CD4-positive, alpha-beta T cell (primary cell): ENCODE results near the gene RHOC. TPM values are rescaled to one million over a fixed set of nuclear protein-coding genes. Genes with fewer than 3 reads are reported as not detected.

Source experiments
- ATAC-seq: fragments of 200-7000 bp; cut with Tn5 transposase; one replicate; pipeline ENCODE4 v1.10.0; 2022; ENCODE audit warnings: mild to moderate bottlenecking; ENCODE audit not compliant: poor library complexity
- CTCF ChIA-PET: fragments of 350-600 bp; sonication (Branson Sonifier 250); formaldehyde crosslinking; loops from one replicate; lab custom pipeline; 2021; ENCODE audit warnings: antibody characterized with exemption, inconsistent platforms; lab: Charles Lee
- POLR2A ChIA-PET: fragments of 350-600 bp; sonication (Branson Sonifier 250); formaldehyde crosslinking; loops from one replicate; lab custom pipeline; 2021; ENCODE audit warnings: antibody characterized with exemption, inconsistent platforms; lab: Charles Lee
- DNase-seq, 14 experiments: peaks; one replicate each; pipeline ENCODE4 v3.0.0-alpha.2; 2013 to 2020; ENCODE audit warnings: mixed read lengths in 2 of 14
- H3K27ac ChIP-seq, 2 donors: one replicate each; pipeline versions ENCODE4 v1.5.1 to v1.7.0; 2013; ENCODE audit warnings: low read length in 2 of 2, low read depth in 1 of 2, mild to moderate bottlenecking in 1 of 2
- H3K27me3 ChIP-seq, 2 experiments: 1 replicate in 1 of 2; 2 replicates in 1 of 2; pipeline versions ENCODE4 v1.6.1 to v1.7.0; 2013; ENCODE audit warnings: low read length in 2 of 2, control low read depth in 1 of 2, mild to moderate bottlenecking in 1 of 2, moderate library complexity in 1 of 2; ENCODE audit not compliant: insufficient read depth in 2 of 2, control insufficient read depth in 1 of 2
- H3K36me3 ChIP-seq: one replicate; pipeline ENCODE4 v1.6.1; 2013; ENCODE audit warnings: low read length, control low read depth; ENCODE audit not compliant: insufficient read depth
- H3K4me1 ChIP-seq: one replicate; pipeline ENCODE4 v1.6.1; 2013; ENCODE audit warnings: low read length, control low read depth; ENCODE audit not compliant: insufficient read depth
- H3K4me3 ChIP-seq: one replicate; pipeline ENCODE4 v1.5.1; 2013; ENCODE audit warnings: mild to moderate bottlenecking, low read length, moderate library complexity
- H3K9me3 ChIP-seq, 2 experiments: 1 replicate in 1 of 2; 2 replicates in 1 of 2; pipeline versions ENCODE4 v1.6.1 to v1.7.0; 2013; ENCODE audit warnings: low read length in 2 of 2, mild to moderate bottlenecking in 2 of 2, control low read depth in 1 of 2, moderate library complexity in 1 of 2; ENCODE audit not compliant: control insufficient read depth in 1 of 2, insufficient read depth in 1 of 2
- H3K27ac Mint-ChIP-seq: one replicate; pipeline ENCODE4 v1.8.0; 2020; ENCODE audit warnings: mixed read lengths
- H3K27me3 Mint-ChIP-seq: one replicate; pipeline ENCODE4 v1.8.0; 2021; ENCODE audit warnings: mixed read lengths
- H3K36me3 Mint-ChIP-seq: one replicate; pipeline ENCODE4 v1.8.0; 2021; ENCODE audit warnings: low read depth, mixed read lengths
- H3K4me1 Mint-ChIP-seq: one replicate; pipeline ENCODE4 v1.8.0; 2021; ENCODE audit warnings: low read depth, mixed read lengths
- H3K4me3 Mint-ChIP-seq: one replicate; pipeline ENCODE4 v1.8.0; 2020; ENCODE audit warnings: mild to moderate bottlenecking, mixed read lengths
- H3K9me3 Mint-ChIP-seq: one replicate; pipeline ENCODE4 v1.8.0; 2020; ENCODE audit warnings: mixed read lengths
- intact Hi-C, 2 experiments: fragments of 100-400 bp; cut with DNase I in 1 of 2; cut with micrococcal nuclease in 1 of 2; formaldehyde crosslinking; loops; one replicate each; pipeline versions ENCODE4 v1.15.1 to v1.9.0; 2023 to 2025; cut with DNase I, micrococcal nuclease
- total RNA-seq, 174 experiments: library from RNA in 2 of 174; stranded (reverse) in 2 of 174; gene quantifications; one replicate each; pipeline ENCODE4 v1.2.3 and lab custom pipeline; 2021 to 2026
- TF ChIP-seq, protein P1 (sequence below): fragments of 200-600 bp; IDR thresholded peaks from one replicate; pipeline ENCODE4 v1.8.0; 2022; ENCODE audit warnings: antibody characterized with exemption, mild to moderate bottlenecking

Gene RHOC
- total RNA-seq, 2 experiments from 2014 or later, result 11.9 to 12.7 TPM

DNA sequence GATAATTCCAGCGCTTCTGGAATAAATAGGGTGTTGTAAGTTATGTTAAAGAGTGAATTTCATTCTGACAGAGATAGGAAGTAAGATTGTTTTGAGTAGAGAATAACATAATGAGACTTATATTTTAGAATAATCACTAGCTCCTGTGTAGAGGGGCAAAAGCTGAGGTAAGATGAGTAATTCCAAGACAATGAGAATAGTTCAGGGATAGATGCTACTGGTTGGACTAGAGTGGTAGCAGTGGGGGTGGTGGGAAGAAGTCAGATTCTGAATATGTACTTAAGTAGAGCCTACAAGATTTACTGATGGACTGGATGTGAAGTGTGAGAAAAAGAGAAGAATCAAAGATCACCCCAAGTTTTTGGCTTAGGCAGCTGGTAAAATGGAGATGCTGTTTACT is 55.7 kb downstream of the RHOC start:
- DNase-seq (no peak), ATAC-seq (no peak)
- no peak overlapping the region for H3K27ac Mint-ChIP-seq
- intact Hi-C loops, result no loop called here
- POLR2A ChIA-PET, result interaction anchor here (1.4 to 1.6 kb wide), 3 partner anchors 23 to 54 kb away, joined by 3 to 5 read pairs (median 4); no protein-coding TSS in a partner anchor
- peaks cover 85% of the 10 kb centered on the region for H3K36me3 ChIP-seq
- no peaks in the 10 kb centered on the region for H3K27me3 Mint-ChIP-seq
- TF ChIP-seq, protein P1, sequence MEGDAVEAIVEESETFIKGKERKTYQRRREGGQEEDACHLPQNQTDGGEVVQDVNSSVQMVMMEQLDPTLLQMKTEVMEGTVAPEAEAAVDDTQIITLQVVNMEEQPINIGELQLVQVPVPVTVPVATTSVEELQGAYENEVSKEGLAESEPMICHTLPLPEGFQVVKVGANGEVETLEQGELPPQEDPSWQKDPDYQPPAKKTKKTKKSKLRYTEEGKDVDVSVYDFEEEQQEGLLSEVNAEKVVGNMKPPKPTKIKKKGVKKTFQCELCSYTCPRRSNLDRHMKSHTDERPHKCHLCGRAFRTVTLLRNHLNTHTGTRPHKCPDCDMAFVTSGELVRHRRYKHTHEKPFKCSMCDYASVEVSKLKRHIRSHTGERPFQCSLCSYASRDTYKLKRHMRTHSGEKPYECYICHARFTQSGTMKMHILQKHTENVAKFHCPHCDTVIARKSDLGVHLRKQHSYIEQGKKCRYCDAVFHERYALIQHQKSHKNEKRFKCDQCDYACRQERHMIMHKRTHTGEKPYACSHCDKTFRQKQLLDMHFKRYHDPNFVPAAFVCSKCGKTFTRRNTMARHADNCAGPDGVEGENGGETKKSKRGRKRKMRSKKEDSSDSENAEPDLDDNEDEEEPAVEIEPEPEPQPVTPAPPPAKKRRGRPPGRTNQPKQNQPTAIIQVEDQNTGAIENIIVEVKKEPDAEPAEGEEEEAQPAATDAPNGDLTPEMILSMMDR, result no peak
- CTCF ChIA-PET, result interaction anchor here (0.8 to 1.3 kb wide), 5 partner anchors 13 to 149 kb away, joined by 3 read pairs; no protein-coding TSS in a partner anchor
- peaks cover 75% of the 10 kb centered on the region for H3K36me3 Mint-ChIP-seq
- no peak overlapping the region for H3K4me3 ChIP-seq
- no peaks in the 10 kb centered on the region for H3K27me3 ChIP-seq
- H3K9me3 ChIP-seq, result no peaks in the 10 kb centered on the region
- peaks cover 24% of the 10 kb centered on the region for H3K4me1 Mint-ChIP-seq
- H3K4me3 Mint-ChIP-seq, result no peak overlapping the region
- peaks cover 2% of the 10 kb centered on the region for H3K4me1 ChIP-seq
- no peak overlapping the region for H3K27ac ChIP-seq
- H3K9me3 Mint-ChIP-seq, result no peaks in the 10 kb centered on the region

Other genes with a start within 250 kb of the RHOC start
- gene WNT2B, start 198.2 kb downstream of the RHOC start, total RNA-seq, result under 1 TPM; 0.33 to 0.67 TPM
- gene ST7L, start 88.0 kb downstream of the RHOC start, total RNA-seq, result 10 to 100 TPM; 25.5 to 29.8 TPM
- gene CAPZA1, start 87.3 kb downstream of the RHOC start, total RNA-seq, result 100 to 1,000 TPM; 166 to 179 TPM
- 10 to 100 TPM; 80.6 to 89.3 TPM for gene MOV10, start 32.5 kb downstream of the RHOC start, total RNA-seq
- under 1 TPM; 0.39 to 0.49 TPM for gene PPM1J, start 8.2 kb upstream of the RHOC start, total RNA-seq
- 10 to 100 TPM; 22.9 to 26.6 TPM for gene SLC16A1, start 249.1 kb upstream of the RHOC start, total RNA-seq